Measurements from ENCODE around the gene PLPP4.

Gene PLPP4

GRCh38 chr10:120505866-120506265, 48.8 kb downstream of the PLPP4 start:
- no peak for TF ChIP-seq CTCF (IDR thresholded peaks at IDR 0.05; ENCODE audit: control insufficient read depth, extremely low read depth, insufficient read depth)
- DNase-seq (ENCODE audit: low read depth) = no peak
- H3K4me3 ChIP-seq (ENCODE audit: low read depth, low read length) = no peak overlapping the region

- H3K4me3 ChIP-seq (ENCODE audit: low read depth, low read length) = no peak overlapping the region
- TF ChIP-seq CTCF (IDR thresholded peaks at IDR 0.05; ENCODE audit: control insufficient read depth, extremely low read depth, insufficient read depth) = no peak
- DNase-seq (ENCODE audit: low read depth) = no peak
Observed at GRCh38 chr10:120506674-120507073, 49.6 kb downstream of the PLPP4 start.

- no peak overlapping the region for H3K4me3 ChIP-seq (ENCODE audit: low read depth, low read length)
- no peak for TF ChIP-seq CTCF (IDR thresholded peaks at IDR 0.05; ENCODE audit: control insufficient read depth, extremely low read depth, insufficient read depth)
- DNase-seq (ENCODE audit: low read depth) = no peak
Observed at GRCh38 chr10:120507175-120507574, 50.1 kb downstream of the PLPP4 start.

- no peak for TF ChIP-seq CTCF (IDR thresholded peaks at IDR 0.05; ENCODE audit: control insufficient read depth, extremely low read depth, insufficient read depth)
- no peak for DNase-seq (ENCODE audit: low read depth)
- no peak overlapping the region for H3K4me3 ChIP-seq (ENCODE audit: low read depth, low read length)
Observed at GRCh38 chr10:120507651-120508050, 50.6 kb downstream of the PLPP4 start.

GRCh38 chr10:120508393-120508792, 51.4 kb downstream of the PLPP4 start:
- DNase-seq (ENCODE audit: low read depth) = no peak

GRCh38 chr10:120508966-120509365, 51.9 kb downstream of the PLPP4 start:
- no peak for TF ChIP-seq CTCF (IDR thresholded peaks at IDR 0.05; ENCODE audit: control insufficient read depth, extremely low read depth, insufficient read depth)
- H3K4me3 ChIP-seq (ENCODE audit: low read depth, low read length) = no peak overlapping the region
- no peak for DNase-seq (ENCODE audit: low read depth)

More at GRCh38 chr10:120508393-120508792, 51.4 kb downstream of the PLPP4 start:
- no peak overlapping the region for H3K4me3 ChIP-seq (ENCODE audit: low read depth, low read length)
- TF ChIP-seq CTCF (IDR thresholded peaks at IDR 0.05; ENCODE audit: control insufficient read depth, extremely low read depth, insufficient read depth) = no peak

- DNase-seq (ENCODE audit: low read depth) = no peak
- no peak for TF ChIP-seq CTCF (IDR thresholded peaks at IDR 0.05; ENCODE audit: control insufficient read depth, extremely low read depth, insufficient read depth)
- H3K4me3 ChIP-seq (ENCODE audit: low read depth, low read length) = no peak overlapping the region
Observed at GRCh38 chr10:120511165-120511564, 54.1 kb downstream of the PLPP4 start.

All from LNCaP clone FGC (cell line).